ENCODE results near the gene DHCR7.

DNA sequence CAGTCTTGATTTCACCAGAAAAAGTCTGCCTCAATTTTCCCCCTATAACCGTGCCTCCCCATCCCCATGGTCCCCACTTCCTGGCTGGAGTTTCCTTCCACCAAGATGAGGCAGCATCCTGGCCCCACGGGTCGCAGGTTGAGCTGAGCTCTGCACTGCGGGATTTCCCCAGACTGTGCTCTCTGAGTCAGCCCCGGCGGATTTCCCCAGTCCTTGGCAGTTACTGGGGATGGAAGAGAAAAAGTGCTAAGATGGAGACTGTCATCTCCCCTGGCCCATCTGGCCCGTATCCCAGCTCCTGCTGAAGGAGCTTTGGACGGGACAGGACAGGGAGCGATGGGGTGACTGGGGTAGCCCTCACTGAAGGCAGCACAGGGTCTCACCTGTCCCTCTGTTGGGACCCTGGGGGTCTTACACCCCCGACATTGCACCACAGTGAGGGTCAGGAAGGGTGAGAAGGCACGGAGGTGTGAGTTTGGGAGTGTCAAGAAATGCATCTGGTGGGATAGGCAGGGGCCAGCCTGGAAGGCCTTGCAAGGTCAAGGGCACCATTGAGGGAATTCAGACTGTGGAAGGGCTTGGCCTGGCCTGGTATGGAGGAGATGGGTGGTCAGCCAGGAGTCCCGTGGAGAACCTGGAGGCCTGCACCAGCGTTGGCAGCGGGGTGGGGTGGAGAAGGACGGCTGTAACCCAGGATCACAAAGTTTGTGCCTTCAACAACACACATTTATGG is 41.3 kb upstream of the DHCR7 start:
- TF ChIP-seq EP300 (IDR thresholded peaks at IDR 0.05) (no peak), POLR2A (IDR thresholded peaks at IDR 0.05; ENCODE audit: low read length) (no peak), SREBF2 (IDR thresholded peaks at IDR 0.05) (no peak)
- TF ChIP-seq, protein P1, sequence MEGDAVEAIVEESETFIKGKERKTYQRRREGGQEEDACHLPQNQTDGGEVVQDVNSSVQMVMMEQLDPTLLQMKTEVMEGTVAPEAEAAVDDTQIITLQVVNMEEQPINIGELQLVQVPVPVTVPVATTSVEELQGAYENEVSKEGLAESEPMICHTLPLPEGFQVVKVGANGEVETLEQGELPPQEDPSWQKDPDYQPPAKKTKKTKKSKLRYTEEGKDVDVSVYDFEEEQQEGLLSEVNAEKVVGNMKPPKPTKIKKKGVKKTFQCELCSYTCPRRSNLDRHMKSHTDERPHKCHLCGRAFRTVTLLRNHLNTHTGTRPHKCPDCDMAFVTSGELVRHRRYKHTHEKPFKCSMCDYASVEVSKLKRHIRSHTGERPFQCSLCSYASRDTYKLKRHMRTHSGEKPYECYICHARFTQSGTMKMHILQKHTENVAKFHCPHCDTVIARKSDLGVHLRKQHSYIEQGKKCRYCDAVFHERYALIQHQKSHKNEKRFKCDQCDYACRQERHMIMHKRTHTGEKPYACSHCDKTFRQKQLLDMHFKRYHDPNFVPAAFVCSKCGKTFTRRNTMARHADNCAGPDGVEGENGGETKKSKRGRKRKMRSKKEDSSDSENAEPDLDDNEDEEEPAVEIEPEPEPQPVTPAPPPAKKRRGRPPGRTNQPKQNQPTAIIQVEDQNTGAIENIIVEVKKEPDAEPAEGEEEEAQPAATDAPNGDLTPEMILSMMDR (IDR thresholded peaks at IDR 0.05): no peak
- TF ChIP-seq, protein P2, sequence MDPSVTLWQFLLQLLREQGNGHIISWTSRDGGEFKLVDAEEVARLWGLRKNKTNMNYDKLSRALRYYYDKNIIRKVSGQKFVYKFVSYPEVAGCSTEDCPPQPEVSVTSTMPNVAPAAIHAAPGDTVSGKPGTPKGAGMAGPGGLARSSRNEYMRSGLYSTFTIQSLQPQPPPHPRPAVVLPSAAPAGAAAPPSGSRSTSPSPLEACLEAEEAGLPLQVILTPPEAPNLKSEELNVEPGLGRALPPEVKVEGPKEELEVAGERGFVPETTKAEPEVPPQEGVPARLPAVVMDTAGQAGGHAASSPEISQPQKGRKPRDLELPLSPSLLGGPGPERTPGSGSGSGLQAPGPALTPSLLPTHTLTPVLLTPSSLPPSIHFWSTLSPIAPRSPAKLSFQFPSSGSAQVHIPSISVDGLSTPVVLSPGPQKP (IDR thresholded peaks at IDR 0.05; ENCODE audit: low read depth, low read length): no peak
